ENCODE results near the gene MICAL2. TPM values are rescaled to one million over a fixed set of nuclear protein-coding genes. Genes with fewer than 3 reads are reported as not detected.

MICAL2 gene
- total and polyA plus RNA-seq, 2 of the 8 experiments (the other 6 are each of a cell fraction or from before 2014, with no cell fraction given), result 1.3 to 4.1 TPM

- no peak overlapping the region for H4K91ac ChIP-seq (replicated peaks; ENCODE audit: insufficient read length, low read length)
- no peaks in the 10 kb centered on the region for H3K9me3 ChIP-seq (ENCODE audit: insufficient read depth in 2 of 2, low read depth in 1 of 2, low read length in 1 of 2)
- H4K8ac ChIP-seq (ENCODE audit: extremely low read depth, insufficient read depth, low read length), result peak overlapping the region; percentile 79; the same call in 1 of the 2 replicates
- no peaks in the 10 kb centered on the region for H3K79me2 ChIP-seq (ENCODE audit: control insufficient read depth in 1 of 2, insufficient read depth in 2 of 2, low read length in 2 of 2)
- no peaks in the 10 kb centered on the region; a peak in 1 of 7 replicates for H3K4me1 ChIP-seq (replicated peaks in 1 of 4; ENCODE audit: control insufficient read depth in 3 of 4, insufficient read depth in 4 of 4, low read length in 3 of 4)
- H2BK15ac ChIP-seq (ENCODE audit: low read length), result no peak overlapping the region
- H2BK120ac ChIP-seq (replicated peaks; ENCODE audit: low read depth, low read length), result no peak overlapping the region
- no peak overlapping the region for H3K4ac ChIP-seq (replicated peaks; ENCODE audit: insufficient read length, low read depth, low read length)
- no peak overlapping the region for H3K4me3 ChIP-seq (ENCODE audit: extremely low read depth in 1 of 4, insufficient read depth in 2 of 4, low read depth in 3 of 4, low read length in 4 of 4)
- H3K18ac ChIP-seq (ENCODE audit: extremely low read depth, low read length), result no peak overlapping the region
- H3K79me1 ChIP-seq (ENCODE audit: low read depth, low read length), result no peaks in the 10 kb centered on the region
- DNase-seq (ENCODE audit: low read depth in 1 of 2, low spot score in 2 of 2) (no peak), FAIRE-seq (no peak)
- H2BK20ac ChIP-seq (ENCODE audit: low read length), result no peak overlapping the region
- no peak overlapping the region for H2AFZ ChIP-seq (ENCODE audit: low read length)
- no peak overlapping the region for H3K23ac ChIP-seq (ENCODE audit: insufficient read length)
- no peak overlapping the region for H2AK5ac ChIP-seq (ENCODE audit: low read depth, low read length)
- H2BK5ac ChIP-seq (ENCODE audit: low read depth, low read length), result 0 out of 2 replicates have a peak overlapping the region, but pooled peaks have one; percentile 10
- H3K9ac ChIP-seq (replicated peaks in 1 of 4; ENCODE audit: extremely low read depth in 1 of 4, low read depth in 3 of 4, low read length in 3 of 4), result no peak overlapping the region
- H3K56ac ChIP-seq (replicated peaks; ENCODE audit: insufficient read length, low read depth, low read length), result no peak overlapping the region
- no peak for TF ChIP-seq TCF12 (IDR thresholded peaks at IDR 0.05; ENCODE audit: low read depth, low read length)
- TF ChIP-seq RBBP5 (IDR thresholded peaks at IDR 0.05; ENCODE audit: borderline replicate concordance, low read depth, low read length), result no peak
- no peak for TF ChIP-seq KDM5A (IDR thresholded peaks at IDR 0.05; ENCODE audit: low read length)
- TF ChIP-seq POU5F1 (IDR thresholded peaks at IDR 0.05; ENCODE audit: low read depth, low read length), result no peak
- no peak for TF ChIP-seq BRCA1 (IDR thresholded peaks at IDR 0.05; ENCODE audit: low read depth, low read length)
- no peak for TF ChIP-seq POLR2AphosphoS5 (IDR thresholded peaks at IDR 0.05; ENCODE audit: low read depth, low read length)
- no peak for TF ChIP-seq NANOG (IDR thresholded peaks at IDR 0.05; ENCODE audit: insufficient read depth, low read depth, low read length, poor library complexity, severe bottlenecking)
- no peak for TF ChIP-seq ATF3 (IDR thresholded peaks at IDR 0.05; ENCODE audit: insufficient read depth, low read depth, low read length)
- TF ChIP-seq CBX8 (IDR thresholded peaks at IDR 0.05; ENCODE audit: borderline replicate concordance, low read depth, low read length), result no peak
- 91% methylated on average over 15 of the region's 15 CpGs; no CpG with 5 or more reads in 1 of the 2 experiments for whole genome bisulfite sequencing, 2 experiments (ENCODE audit: extremely low coverage in 1 of 2, insufficient coverage in 1 of 2, insufficient read length in 1 of 2, insufficient replicate concordance in 2 of 2, low coverage in 1 of 2, low lambda C conversion rate in 2 of 2, missing lambda C conversion rate in 1 of 2)
- no peaks in the 10 kb centered on the region for H4K20me1 ChIP-seq (replicated peaks in 1 of 2; ENCODE audit: control insufficient read depth in 1 of 2, insufficient read depth in 2 of 2, low read length in 2 of 2)
- H3K14ac ChIP-seq (ENCODE audit: insufficient read length), result no peak overlapping the region
- POLR2A ChIA-PET (ENCODE audit: partially characterized antibody), result interaction anchor here (0.8 kb wide), 1 partner anchor 212 kb away, joined by 3 read pairs; no protein-coding TSS in a partner anchor
- no peak overlapping the region for H3K27ac ChIP-seq (ENCODE audit: low read depth, low read length)
- H3K36me3 ChIP-seq (ENCODE audit: control insufficient read depth in 2 of 4, insufficient read depth in 4 of 4, low read length in 3 of 4), result no peaks in the 10 kb centered on the region
- no peak overlapping the region for H3K4me2 ChIP-seq (ENCODE audit: insufficient read depth in 1 of 2, low read depth in 2 of 2, low read length in 2 of 2)
- H4K5ac ChIP-seq (ENCODE audit: insufficient read length, low read depth, low read length), result no peak overlapping the region
- H3K23me2 ChIP-seq (ENCODE audit: low read depth, low read length), result no peaks in the 10 kb centered on the region; the same call in 1 of the 2 replicates
- no peaks in the 10 kb centered on the region for H3K27me3 ChIP-seq (replicated peaks in 1 of 4; ENCODE audit: control insufficient read depth in 3 of 4, extremely low read depth in 1 of 4, insufficient read depth in 3 of 4, low read length in 3 of 4)
- CTCF ChIA-PET (ENCODE audit: partially characterized antibody), result interaction anchor here (0.9 to 22.1 kb wide), 6 partner anchors 9 to 306 kb away, joined by 3 to 403 read pairs (median 3); no protein-coding TSS in a partner anchor
- H2BK12ac ChIP-seq (ENCODE audit: low read depth, low read length), result no peak overlapping the region
These were observed 162.6 kb downstream of the MICAL2 start for GRCh38 chr11:12272821-12273617.

Data from H1 (cell line).